ENCODE measurements around the gene LATS1.

- TF ChIP-seq CTCF (IDR thresholded peaks at IDR 0.05; ENCODE audit: low read length) (no peak), EZH2 (IDR thresholded peaks at IDR 0.05; ENCODE audit: borderline replicate concordance, low read length) (no peak)
These were observed 46.0 kb upstream of the LATS1 start for GRCh38 chr6:149763866-149764265.
